KG1 (cell line): ENCODE data around the gene DIRAS2.

Source experiments
- DNase-seq: peaks from one replicate; lab custom pipeline; 2025; lab: John Stamatoyannopoulos, UW

Gene DIRAS2

DNA sequence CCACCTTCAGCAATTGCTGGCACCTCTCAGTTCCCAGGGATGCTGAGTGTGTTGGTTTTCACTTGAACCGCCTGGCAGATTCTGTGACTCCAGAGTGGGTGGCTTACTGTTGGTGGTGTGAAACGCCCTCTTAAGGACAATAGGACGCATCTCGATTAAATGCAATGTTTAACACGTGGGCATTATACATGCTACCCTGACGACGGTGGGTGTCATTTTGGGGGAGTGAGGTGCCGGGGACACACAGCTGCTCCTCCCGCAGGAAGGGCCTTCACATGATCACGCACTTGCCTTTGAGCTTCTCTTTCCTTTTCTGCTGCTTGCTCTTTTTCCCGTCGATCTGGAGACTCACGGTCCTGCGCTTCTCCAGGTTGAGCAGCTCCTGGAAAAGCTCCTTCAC is 29.7 kb downstream of the DIRAS2 start:
- no peak for DNase-seq

- DNase-seq: no peak
Observed at GRCh38 chr9:90611568-90611967, 31.1 kb downstream of the DIRAS2 start.

DNA sequence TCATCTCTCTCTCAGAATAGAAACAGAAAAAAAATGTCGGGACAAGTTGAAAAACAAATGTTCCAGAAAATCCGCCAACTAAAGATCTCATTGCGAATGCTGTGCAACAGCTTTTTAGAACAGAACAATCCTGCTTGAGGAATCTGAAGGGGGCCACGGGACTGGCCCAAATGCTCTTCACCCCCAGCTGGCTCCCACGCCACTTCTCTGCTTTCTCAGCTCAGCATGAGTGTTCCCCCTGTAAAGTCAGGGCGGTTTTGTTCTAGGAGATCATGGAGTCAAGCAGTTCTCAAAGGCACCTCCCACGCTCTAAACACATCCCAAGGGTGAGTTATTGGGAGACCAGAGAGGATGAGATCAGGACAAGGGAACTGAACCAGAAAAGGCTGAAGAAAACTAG is 31.5 kb downstream of the DIRAS2 start:
- DNase-seq: no peak

GRCh38 chr9:90607701-90608516 is 34.7 kb downstream of the DIRAS2 start:
- DNase-seq: no peak

- no peak for DNase-seq
Observed at GRCh38 chr9:90600029-90600428, 42.6 kb downstream of the DIRAS2 start.

- DNase-seq: no peak
Observed at GRCh38 chr9:90598191-90598590, 44.4 kb downstream of the DIRAS2 start.

GRCh38 chr9:90593646-90594045 is 49.0 kb downstream of the DIRAS2 start:
- no peak for DNase-seq

DNA sequence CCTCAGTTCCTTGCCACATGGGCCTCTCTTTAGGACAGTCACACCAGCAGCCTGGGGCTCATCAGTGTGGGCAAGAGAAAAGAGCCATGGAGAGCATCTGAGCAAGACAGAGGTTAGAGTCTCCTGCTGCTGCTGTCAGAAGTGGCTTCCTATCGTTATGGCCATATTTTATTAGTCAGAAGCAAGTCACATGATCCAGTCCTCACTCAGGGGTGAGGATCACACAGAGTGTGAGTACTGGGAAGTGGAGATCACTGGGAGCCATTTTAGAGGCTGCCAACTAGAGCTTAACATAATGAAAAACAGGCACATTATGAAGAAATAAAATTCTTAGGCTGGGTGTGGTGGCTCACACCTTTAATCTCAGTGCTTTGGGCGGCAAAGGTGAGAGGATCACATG is 62.0 kb downstream of the DIRAS2 start:
- DNase-seq: no peak

DNA sequence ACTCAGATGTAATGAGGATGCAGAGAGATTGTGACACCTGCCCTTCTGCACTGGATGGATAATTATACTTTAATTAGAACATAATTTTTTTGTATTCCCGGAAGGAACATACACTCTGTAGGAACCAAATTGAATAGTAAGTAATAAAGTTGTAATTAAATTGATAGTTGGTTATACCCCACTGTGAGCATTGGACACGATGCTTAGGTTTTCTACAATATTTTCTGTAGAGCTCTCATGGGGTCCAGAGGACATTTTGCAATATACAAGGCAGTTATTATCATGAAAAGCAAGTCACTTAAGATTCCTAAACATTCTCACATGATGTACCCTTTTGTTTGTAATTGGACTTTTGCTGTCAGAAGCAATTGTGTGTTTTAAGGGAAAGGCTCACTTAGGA is 63.4 kb downstream of the DIRAS2 start:
- DNase-seq: no peak

GRCh38 chr9:90578126-90578815 is 64.4 kb downstream of the DIRAS2 start:
- DNase-seq: no peak

- no peak for DNase-seq
Observed at GRCh38 chr9:90569511-90569910, 73.1 kb downstream of the DIRAS2 start.

DNA sequence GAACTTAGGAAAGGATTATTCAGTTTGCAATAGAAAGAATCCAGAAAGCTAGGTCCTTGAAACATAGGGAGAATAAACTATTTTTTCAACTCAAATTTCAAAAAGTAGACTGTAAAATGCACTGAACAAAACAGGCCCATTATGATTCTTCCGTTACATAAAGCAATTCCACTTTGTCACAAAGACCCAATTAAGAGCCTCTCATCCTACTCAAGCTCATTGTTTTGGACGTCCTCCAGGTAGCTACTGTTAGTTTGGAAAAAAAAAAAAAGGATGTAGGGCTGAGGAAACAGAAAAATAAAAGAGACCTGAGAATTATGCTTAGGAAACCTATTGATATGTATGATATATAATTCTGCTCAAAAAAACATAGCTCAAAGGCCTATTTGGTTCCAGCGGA is 74.0 kb downstream of the DIRAS2 start:
- DNase-seq: no peak

- DNase-seq: no peak
Observed at GRCh38 chr9:90562229-90562628, 80.4 kb downstream of the DIRAS2 start.
